Fibroblast of skin of left quadriceps (primary cell): Measurements from ENCODE around the gene CASP3.
"Not testable (repeated sequence)": the region's sequence is repeated elsewhere in the genome, so short reads cannot be mapped to it uniquely, and the experiment has no call there.

Experiments
- DNase-seq, 2 experiments: peaks; one replicate each; pipeline ENCODE4 v3.0.0-alpha.2; 2013; ENCODE audit warnings: low read depth in 2 of 2

CASP3 gene

GRCh38 chr4:184664445-184665210, 15.4 kb upstream of the CASP3 start:
- DNase-seq = no peak

GRCh38 chr4:184662236-184662635, 13.0 kb upstream of the CASP3 start:
- DNase-seq = no peak

DNA sequence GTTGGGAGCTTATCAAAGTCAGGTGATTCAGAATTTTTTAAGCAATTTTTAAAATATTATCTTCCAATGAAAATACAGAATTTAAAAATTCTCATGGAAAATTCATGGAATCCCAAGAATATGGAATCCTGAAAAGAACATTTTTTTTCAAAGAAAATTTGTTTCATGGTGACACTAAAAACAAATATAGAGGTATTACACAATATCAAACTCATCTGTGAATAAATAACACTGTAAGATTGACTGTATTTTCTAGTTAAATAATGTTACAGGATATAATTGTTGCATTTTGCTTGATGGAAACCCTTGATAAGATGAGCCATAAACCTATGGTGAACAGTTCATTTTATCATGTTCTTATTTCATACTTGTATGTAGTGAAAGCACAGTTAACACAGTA, 11.7 kb upstream of the CASP3 start:
- no peak for DNase-seq

DNA sequence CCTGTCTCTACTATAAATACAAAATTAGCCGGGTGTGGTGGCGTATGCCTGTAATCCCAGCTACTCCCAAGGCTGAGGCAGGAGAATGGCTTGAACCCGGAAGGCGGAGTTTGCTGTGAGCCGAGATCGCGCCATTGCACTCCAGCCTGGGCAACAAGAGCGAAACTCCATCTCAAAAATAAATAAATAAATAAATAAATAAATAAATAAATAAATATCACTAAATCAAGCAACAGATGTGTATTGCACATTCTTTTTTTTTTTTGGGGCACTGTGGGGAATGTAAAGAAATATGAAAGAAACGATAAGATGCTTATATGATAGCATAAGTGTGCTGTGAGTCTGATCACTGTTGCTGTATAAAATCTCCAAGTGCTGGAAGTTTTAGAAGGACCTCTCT, 8.6 kb upstream of the CASP3 start:
- not testable (repeated sequence) for DNase-seq

DNA sequence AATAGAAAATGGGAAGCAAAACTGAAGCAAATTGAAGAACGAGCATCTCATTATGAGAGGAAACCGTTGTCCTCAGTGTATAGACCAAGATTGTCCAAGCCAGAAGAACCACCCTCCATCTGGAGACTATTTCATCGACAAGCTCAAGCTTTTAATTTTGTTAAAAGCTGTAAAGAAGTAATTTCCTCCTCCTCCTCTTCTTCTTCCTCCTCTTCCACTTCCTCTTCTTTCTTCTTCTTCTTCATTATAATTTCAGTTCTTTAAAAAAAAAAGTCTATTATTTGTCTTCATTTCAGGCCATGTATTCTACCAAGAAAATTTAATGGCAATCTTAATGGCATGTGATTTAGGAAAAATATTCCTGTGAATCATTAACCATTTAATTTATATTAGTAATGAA, 7.9 kb upstream of the CASP3 start:
- DNase-seq = no peak

GRCh38 chr4:184655889-184656869, 6.9 kb upstream of the CASP3 start:
- DNase-seq = no peak

DNA sequence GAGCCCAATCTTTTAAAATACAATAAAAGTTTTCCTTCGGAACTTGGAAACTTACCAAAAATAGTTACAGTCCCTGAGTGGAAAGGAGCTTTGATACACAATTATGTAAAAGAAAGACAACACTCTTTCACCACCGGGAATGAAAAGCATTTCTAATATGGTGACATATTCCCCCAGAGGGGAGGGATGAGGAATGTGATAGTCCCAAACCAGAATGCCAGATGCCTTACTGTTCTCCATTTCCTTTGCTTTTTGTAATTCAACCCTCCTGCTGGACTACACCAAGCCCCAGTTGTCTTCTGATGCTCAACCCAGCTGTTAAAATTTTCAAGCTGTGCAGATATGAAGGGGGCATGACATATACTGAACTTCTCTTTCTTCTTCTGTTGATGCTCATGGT, 4.4 kb upstream of the CASP3 start:
- DNase-seq = peak; percentile 29 to 33

DNA sequence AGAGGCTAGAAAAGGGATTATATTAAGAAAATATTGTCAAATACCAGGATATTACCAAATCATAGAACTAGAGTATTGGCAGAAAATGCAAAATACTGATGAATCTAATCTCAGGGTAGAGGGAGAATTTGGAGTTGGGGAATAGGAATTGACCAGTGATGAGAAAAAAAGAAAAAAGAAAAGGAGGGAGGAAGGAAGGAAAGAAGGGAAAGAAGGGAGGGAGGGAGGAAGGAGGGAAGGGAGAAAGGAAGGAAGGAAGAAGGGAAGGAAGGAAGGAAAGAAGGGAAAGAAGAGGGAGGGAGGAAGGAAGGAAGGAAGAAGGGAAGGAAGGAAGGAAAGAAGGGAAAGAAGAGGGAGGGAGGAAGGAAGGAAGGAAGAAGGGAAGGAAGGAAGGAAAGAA, 3.4 kb upstream of the CASP3 start:
- DNase-seq = not testable (repeated sequence)

DNA sequence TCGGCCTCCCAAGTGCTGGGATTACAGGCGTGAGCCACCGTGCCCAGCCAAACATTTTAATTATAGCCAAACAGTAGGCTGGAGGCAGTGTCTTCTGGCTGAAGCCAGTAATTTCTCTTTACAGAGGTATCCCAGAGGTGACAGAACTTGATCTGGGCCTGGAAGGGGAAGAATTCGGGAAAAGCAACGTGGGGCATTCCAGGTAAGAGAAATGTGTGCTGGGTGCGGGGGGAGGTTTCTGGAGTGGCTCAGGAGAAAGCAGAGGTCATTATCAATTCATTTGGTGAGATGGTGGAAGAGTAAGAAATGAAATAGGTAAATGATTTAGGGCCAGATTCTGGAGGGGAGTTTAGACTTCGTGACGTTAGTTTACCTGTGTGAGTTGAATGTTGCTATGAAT, 2.7 kb upstream of the CASP3 start:
- DNase-seq = no peak

- no peak for DNase-seq
These were observed 966 bp upstream of the CASP3 start for GRCh38 chr4:184649971-184650855.

GRCh38 chr4:184648313-184649025, 778 bp downstream of the CASP3 start:
- no peak for DNase-seq

- DNase-seq = no peak
These were observed 1.3 kb downstream of the CASP3 start for GRCh38 chr4:184648054-184648312.

DNA sequence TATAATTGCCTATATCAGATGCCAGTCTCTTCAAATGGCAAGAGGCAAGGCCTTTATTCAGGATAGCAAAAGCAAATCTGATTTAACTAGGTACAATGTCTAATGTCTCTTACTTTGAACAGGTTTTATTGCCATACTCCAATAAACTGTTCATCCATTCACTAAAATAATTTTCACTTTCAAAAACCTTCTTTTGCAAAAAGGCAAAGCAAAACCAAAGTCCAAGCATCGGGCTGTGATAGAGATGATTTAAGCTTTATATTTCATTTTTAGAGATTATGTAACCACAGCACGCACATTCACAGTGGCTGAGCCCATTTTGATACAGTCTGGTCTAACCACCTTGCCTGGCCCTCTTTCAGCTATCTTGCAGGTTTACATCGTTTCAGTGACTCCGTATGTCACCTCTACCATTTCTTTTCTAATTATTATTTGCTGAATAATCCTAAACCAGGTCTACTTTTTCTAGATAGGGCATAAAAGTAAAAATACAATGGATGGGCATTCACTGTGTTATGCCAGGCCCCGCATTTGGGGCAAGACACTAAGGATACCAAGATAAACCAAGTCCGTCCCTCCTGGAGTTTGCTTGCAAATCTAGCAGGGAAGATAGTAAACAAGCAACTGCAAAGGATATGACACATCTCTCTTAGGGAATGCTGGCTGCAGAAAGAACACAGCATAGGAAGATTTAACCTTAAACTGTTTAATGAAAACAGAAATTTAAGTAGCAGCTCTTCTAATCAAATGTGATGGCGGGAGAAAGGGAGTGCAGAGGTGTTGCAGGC, 1.8 kb downstream of the CASP3 start:
- DNase-seq = no peak

- DNase-seq = no peak
These were observed 3.2 kb downstream of the CASP3 start for GRCh38 chr4:184645904-184646610.

DNA sequence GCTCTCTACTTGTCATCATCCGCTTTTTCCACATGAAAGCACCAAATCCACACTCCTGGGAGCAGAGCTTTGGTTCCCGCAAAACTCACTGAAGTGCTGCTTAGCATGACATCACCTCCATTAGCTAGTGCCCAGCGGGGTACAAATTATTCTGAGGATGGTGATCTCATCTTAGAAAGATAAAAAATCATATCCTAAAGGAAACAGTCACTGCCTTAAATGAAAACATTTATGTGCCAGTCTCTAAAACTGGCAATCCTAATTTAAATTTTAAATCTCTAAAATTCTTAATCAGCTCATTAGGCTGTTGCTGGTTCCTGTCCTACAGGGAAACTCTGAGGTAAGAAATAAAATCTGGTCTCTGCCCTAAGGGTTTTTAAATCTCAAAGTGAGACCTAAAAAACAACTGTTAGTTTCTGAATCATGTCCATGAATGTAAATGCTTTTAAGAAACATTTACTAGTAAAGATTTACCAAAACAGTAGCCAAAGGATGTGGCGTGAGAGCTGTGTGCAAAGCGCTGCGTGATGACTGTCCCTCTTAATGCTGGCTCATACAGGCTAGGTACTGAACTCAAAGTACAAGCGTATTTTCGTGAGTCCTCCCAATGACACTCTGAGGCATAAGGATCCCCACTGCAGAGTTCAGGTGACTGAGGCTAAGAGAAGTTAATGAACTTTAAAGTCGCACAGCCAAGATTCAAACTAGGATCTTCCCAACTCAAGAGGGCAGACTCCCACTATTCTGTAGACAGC, 4.5 kb downstream of the CASP3 start:
- DNase-seq = no peak

DNA sequence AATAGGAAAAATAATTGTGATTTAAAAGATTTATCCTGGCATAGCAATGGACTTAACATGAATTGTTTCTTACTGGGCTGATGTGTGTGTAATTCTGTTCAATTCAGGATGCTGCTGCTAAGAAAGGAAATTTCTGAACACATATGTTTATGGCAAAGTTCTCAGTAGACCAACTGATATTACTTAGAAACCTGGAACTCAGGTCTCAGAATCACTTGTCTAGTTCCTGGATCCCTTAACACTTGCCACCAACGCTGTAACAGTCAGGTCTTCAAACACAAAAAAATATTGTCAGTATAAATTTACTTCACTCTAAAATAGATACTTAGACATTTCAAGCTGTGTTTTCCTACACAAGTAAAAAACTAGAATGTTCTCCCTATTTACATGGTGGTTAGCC, 5.5 kb downstream of the CASP3 start:
- no peak for DNase-seq

DNA sequence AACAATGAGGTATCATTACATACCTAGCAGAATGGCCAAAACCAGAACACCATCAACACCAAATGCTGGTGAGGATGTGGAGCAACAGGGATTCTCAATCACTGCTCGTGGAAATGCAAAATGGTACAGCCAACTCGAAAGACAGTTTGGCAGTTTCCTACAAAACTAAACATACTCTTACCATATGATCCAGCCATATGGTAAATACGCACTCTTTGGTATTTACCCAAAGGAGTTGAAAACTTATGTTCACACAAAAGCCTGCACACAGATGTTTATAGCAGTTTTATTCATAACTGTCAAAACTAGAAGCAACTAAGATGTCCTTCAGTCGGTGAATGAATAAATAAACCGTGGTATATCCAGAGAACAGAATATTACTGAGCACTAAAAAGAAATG, 7.8 kb downstream of the CASP3 start:
- DNase-seq = no peak

- DNase-seq = no peak
These were observed 8.2 kb downstream of the CASP3 start for GRCh38 chr4:184641022-184641421.

DNA sequence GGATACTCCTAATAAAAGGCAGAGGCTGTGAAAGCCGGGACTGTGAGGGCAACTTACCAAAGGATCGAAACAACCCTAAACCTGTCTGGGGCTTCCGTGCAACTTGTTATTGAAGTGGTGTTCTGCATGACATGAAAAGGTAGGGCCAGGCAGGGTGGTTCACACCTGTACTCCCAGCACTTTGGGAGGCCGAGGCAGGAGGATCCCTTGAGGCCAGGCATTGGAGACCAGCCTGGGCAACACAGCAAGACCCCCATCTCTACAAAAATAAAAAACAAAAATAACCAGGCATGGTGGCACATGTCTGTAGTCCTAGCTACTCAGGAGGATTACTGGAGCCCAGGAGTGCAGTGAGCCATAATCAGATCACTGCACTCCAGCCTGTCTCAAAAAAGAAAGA, 12.3 kb downstream of the CASP3 start:
- DNase-seq = no peak
